HepG2 (cell line): ENCODE data around the gene VCP. TPM values are rescaled to one million over a fixed set of nuclear protein-coding genes. Genes with fewer than 3 reads are reported as not detected.

Experiments
- AGO1 ChIP-seq: fragments of 200-400 bp; formaldehyde crosslinking; IDR thresholded peaks from 2 replicates; pipeline ENCODE4 v1.6.1; 2017; ENCODE audit warnings: mild to moderate bottlenecking, low read depth, low read length, moderate library complexity; ENCODE audit not compliant: poor library complexity, severe bottlenecking
- BHLHE40 ChIP-seq: IDR thresholded peaks from 2 replicates; pipeline ENCODE4 v1.6.1; 2011; ENCODE audit warnings: low read length, improper control_type of control experiment
- ESRRA ChIP-seq: sonication (generic); formaldehyde crosslinking; IDR thresholded peaks from 2 replicates; pipeline ENCODE4 v1.5.1; 2020; ENCODE audit warnings: mild to moderate bottlenecking, low read depth, missing genetic modification reagents
- FOXP1 ChIP-seq, 2 experiments: fragments of 450-650 bp in 1 of 2; IDR thresholded peaks; 2 replicates each; pipeline ENCODE4 v1.6.1; 2017 to 2018; ENCODE audit warnings: antibody characterized with exemption in 1 of 2
- HMG20A ChIP-seq: IDR thresholded peaks from 2 replicates; pipeline ENCODE4 v1.6.1; 2016; ENCODE audit warnings: borderline replicate concordance
- HNF4G ChIP-seq, 2 experiments: sonication (generic) in 1 of 2; formaldehyde crosslinking in 1 of 2; IDR thresholded peaks; 2 replicates each; pipeline versions ENCODE4 v1.4.0 to v1.6.1; 2011 to 2020; ENCODE audit warnings: borderline replicate concordance in 2 of 2, low read depth in 2 of 2, mild to moderate bottlenecking in 2 of 2, low read length in 1 of 2, missing genetic modification reagents in 1 of 2, moderate library complexity in 1 of 2
- KAT2B ChIP-seq: fragments of 150-350 bp; IDR thresholded peaks from 2 replicates; pipeline ENCODE4 v1.6.1; 2014; ENCODE audit warnings: low read depth, low read length, borderline replicate concordance
- KAT8 ChIP-seq: IDR thresholded peaks from 2 replicates; pipeline ENCODE4 v1.6.1; 2016; ENCODE audit warnings: missing genetic modification reagents, missing compliant biosample characterization
- MIER2 ChIP-seq: IDR thresholded peaks from 2 replicates; pipeline ENCODE4 v1.6.1; 2016; ENCODE audit warnings: missing biosample characterization, missing genetic modification reagents
- MIER3 ChIP-seq: IDR thresholded peaks from 2 replicates; pipeline ENCODE4 v1.6.1; 2016; ENCODE audit warnings: missing compliant biosample characterization, borderline replicate concordance
- SNAPC4 ChIP-seq: sonication (generic); formaldehyde crosslinking; IDR thresholded peaks from 2 replicates; pipeline ENCODE4 v1.4.0; 2020; ENCODE audit warnings: mild to moderate bottlenecking, missing genetic modification reagents
- SPEN ChIP-seq: sonication (generic); formaldehyde crosslinking; IDR thresholded peaks from 2 replicates; pipeline ENCODE4 v1.5.1; 2020; ENCODE audit warnings: low read depth, mild to moderate bottlenecking, missing genetic modification reagents
- SRSF1 ChIP-seq: fragments of 200-400 bp; formaldehyde crosslinking; optimal IDR thresholded peaks from 2 replicates; pipeline ENCODE3; 2017; ENCODE audit warnings: mild to moderate bottlenecking, low read depth, low read length, moderate library complexity
- TEAD3 ChIP-seq: optimal IDR thresholded peaks from 2 replicates; pipeline ENCODE3; 2016; ENCODE audit warnings: borderline replicate concordance
- TEF ChIP-seq: sonication (generic); formaldehyde crosslinking; IDR thresholded peaks from 2 replicates; pipeline ENCODE4 v1.5.0; 2020; ENCODE audit warnings: missing genetic modification reagents
- U2AF1 ChIP-seq: fragments of 200-400 bp; formaldehyde crosslinking; optimal IDR thresholded peaks from 2 replicates; pipeline ENCODE3; 2017; ENCODE audit warnings: mild to moderate bottlenecking, low read depth, low read length
- UBTF ChIP-seq: sonication (generic); formaldehyde crosslinking; IDR thresholded peaks from 2 replicates; pipeline ENCODE4 v1.4.0; 2020; ENCODE audit warnings: mild to moderate bottlenecking, missing genetic modification reagents
- YEATS4 ChIP-seq: sonication (generic); formaldehyde crosslinking; IDR thresholded peaks from 2 replicates; pipeline ENCODE4 v1.4.0; 2020; ENCODE audit warnings: missing genetic modification reagents, borderline replicate concordance
- ZBTB21 ChIP-seq: sonication (generic); formaldehyde crosslinking; IDR thresholded peaks from 2 replicates; pipeline ENCODE4 v1.4.0; 2020; ENCODE audit warnings: missing genetic modification reagents
- ZNF263 ChIP-seq: sonication (generic); formaldehyde crosslinking; IDR thresholded peaks from 2 replicates; pipeline ENCODE4 v1.4.0; 2020; ENCODE audit warnings: missing genetic modification reagents
- ZNF562 ChIP-seq: sonication (generic); formaldehyde crosslinking; IDR thresholded peaks from 2 replicates; pipeline ENCODE4 v1.8.0; 2022; ENCODE audit warnings: missing genetic modification reagents, borderline replicate concordance
- ZNF746 ChIP-seq: sonication (generic); formaldehyde crosslinking; IDR thresholded peaks from 2 replicates; pipeline ENCODE4 v1.8.0; 2022; ENCODE audit warnings: mild to moderate bottlenecking, missing genetic modification reagents
- ZSCAN22 ChIP-seq: sonication (generic); formaldehyde crosslinking; IDR thresholded peaks from 2 replicates; pipeline ENCODE4 v1.4.0; 2020; ENCODE audit warnings: mild to moderate bottlenecking, missing genetic modification reagents
- polyA plus RNA-seq, 8 experiments: library from polyadenylated mRNA; depleted of rRNA in 3 of 8; stranded (reverse) in 7 of 8; unstranded in 1 of 8; fragments of >200 nt; fragmentation: Illumina TruSeq in 4 of 8; extraction: Trizol in 4 of 8; gene quantifications; 2 replicates each; pipeline versions ENCODE4 v1.2.1 to v1.2.3, GENCODE V29; 2011 to 2016; ENCODE audit warnings: low read depth in 4 of 8, missing spikeins in 1 of 8, mixed read lengths in 1 of 8; ENCODE audit not compliant: insufficient read depth in 1 of 8
- total RNA-seq, 5 experiments: library from RNA; depleted of rRNA; stranded (reverse); fragments of >200 nt; fragmentation: Illumina TruSeq; extraction: Trizol; gene quantifications; 2 replicates each; pipeline ENCODE4 v1.2.3, GENCODE V29; 2016; ENCODE audit warnings: low read depth in 1 of 5

VCP gene
- total and polyA plus RNA-seq, 2 of the 13 experiments (the other 11 are each of a cell fraction or from before 2014, with no cell fraction given), result 143 to 391 TPM

GRCh38 chr9:35116898-35117551 is 44.6 kb upstream of the VCP start (continued):
- TF ChIP-seq HNF4G (IDR thresholded peaks at IDR 0.05; ENCODE audit: borderline replicate concordance, low read depth, low read length) (no peak), HNF4G (CRISPR knock-in tag; IDR thresholded peaks at IDR 0.05; ENCODE audit: borderline replicate concordance, low read depth) (no peak), ESRRA (CRISPR knock-in tag) (0 out of 2 replicates have a peak, but pooled peaks have one; percentile 61), TEAD3 (no peak), ZNF746 (CRISPR knock-in tag) (no peak), ZBTB21 (CRISPR knock-in tag) (no peak), KAT8 (CRISPR knock-in tag) (peak; percentile 44; the same call in 1 of the 2 replicates), HMG20A (CRISPR knock-in tag) (no peak), ZSCAN22 (CRISPR knock-in tag) (no peak), AGO1 (no peak), SPEN (CRISPR knock-in tag) (peak; percentile 8; the same call in 1 of the 2 replicates), BHLHE40 (0 out of 2 replicates have a peak, but pooled peaks have one; percentile 22), KAT2B (no peak), UBTF (no peak), MIER2 (CRISPR knock-in tag) (0 out of 2 replicates have a peak, but pooled peaks have one; percentile 30), SRSF1 (no peak), TEF (CRISPR knock-in tag) (no peak), ZNF263 (no peak), MIER3 (CRISPR knock-in tag) (peak; percentile 36; the same call in 1 of the 2 replicates), YEATS4 (CRISPR knock-in tag) (no peak; the same call in none of the 2 replicates), SNAPC4 (CRISPR knock-in tag) (no peak), U2AF1 (no peak), FOXP1 (IDR thresholded peaks at IDR 0.05) (no peak), FOXP1 (CRISPR knock-in tag; IDR thresholded peaks at IDR 0.05) (no peak), ZNF562 (CRISPR knock-in tag) (no peak)
